IPS DF 6.9 (cell line): ENCODE data around the gene TRERF1.
"Not testable (repeated sequence)": the region's sequence is repeated elsewhere in the genome, so short reads cannot be mapped to it uniquely, and the experiment has no call there.

Experiments
- DNase-seq: peaks from one replicate; pipeline ENCODE4 v3.0.0-alpha.2; 2013; ENCODE audit warnings: low read depth, low spot score
- H3K27ac ChIP-seq: one replicate; pipeline ENCODE4 v1.5.1; 2013; ENCODE audit warnings: low read length, control low read depth
- H3K27me3 ChIP-seq: 2 replicates; pipeline ENCODE4 v1.6.1; 2013; ENCODE audit warnings: mild to moderate bottlenecking, low read length; ENCODE audit not compliant: control insufficient read depth, insufficient read depth
- H3K36me3 ChIP-seq: 2 replicates; pipeline ENCODE4 v1.6.1; 2013; ENCODE audit warnings: low read length; ENCODE audit not compliant: control insufficient read depth, insufficient read depth
- H3K4me1 ChIP-seq: 2 replicates; pipeline ENCODE4 v1.6.1; 2013; ENCODE audit warnings: low read length; ENCODE audit not compliant: control insufficient read depth, insufficient read depth
- H3K4me3 ChIP-seq: 2 replicates; pipeline ENCODE4 v1.5.1; 2013; ENCODE audit warnings: mild to moderate bottlenecking, low read length
- H3K9me3 ChIP-seq: 2 replicates; pipeline ENCODE4 v1.6.1; 2013; ENCODE audit warnings: low read length, inconsistent platforms; ENCODE audit not compliant: control insufficient read depth, insufficient read depth
- WGBS: extraction: QIAGEN DNeasy Blood & Tissue Kit; methylation state at CpG from one replicate; pipeline ENCODE4 v1.1.7; 2013; ENCODE audit warnings: mixed read lengths, missing lambda C conversion rate; ENCODE audit not compliant: insufficient read length, insufficient coverage; 5-methylcytosine and 5-hydroxymethylcytosine counted together

TRERF1 gene

DNA sequence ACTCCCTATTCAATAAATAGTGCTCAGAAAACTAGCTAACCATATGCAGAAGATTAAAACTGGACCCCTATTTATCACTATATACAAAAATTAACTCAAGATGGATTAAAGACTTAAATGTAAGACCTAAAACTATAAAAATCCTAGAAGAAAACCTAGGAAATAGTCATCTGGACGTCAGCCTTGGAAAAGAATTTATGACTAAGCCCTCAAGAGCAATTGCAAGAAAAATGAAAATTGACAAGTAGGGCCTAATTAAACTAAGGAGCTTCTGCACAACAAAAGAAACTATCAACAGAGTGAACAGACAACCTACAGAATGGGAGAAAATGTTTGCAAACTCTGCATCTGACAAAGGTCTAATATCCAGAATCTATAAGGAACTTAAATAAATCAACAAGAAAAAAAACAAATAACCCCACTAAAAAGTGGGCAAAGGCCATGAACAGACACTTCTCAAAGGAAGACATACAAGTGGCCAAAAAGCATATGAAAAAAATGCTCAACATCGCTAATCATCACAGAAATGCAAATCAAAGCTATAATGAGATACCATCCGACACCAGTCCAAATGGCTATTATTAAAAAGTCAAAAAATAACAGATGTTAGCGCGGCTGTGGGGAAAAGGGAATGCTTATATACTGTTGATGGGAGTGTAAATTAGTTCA, 126.9 kb downstream of the TRERF1 start:
- no CpG with 5 or more reads among the region's 5 CpGs for WGBS
- not testable (repeated sequence) for H3K27ac ChIP-seq

DNA sequence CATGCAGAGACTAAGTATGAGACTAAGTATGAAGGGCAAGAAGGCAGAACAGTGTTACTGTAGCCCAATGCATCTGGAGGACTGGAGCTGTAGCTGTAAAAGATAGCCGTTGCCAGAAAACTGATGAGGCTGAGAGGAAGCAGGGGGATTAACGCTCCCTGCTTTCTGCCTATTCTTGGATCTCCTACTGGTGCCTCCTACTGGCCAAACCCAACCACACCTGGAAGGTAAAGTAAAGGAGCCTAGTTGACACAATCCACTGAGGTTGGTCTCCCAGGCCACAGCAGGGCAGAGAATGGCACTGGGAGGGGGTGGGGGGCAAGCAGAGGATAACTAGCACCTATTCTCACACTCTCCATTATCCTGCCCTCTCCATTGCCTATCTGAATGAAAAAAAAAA, 129.1 kb downstream of the TRERF1 start:
- Histone ChIP-seq H3K9me3 (no peaks in the 10 kb centered on the region), H3K36me3 (no peaks in the 10 kb centered on the region), H3K27ac (no peak overlapping the region), H3K27me3 (no peaks in the 10 kb centered on the region), H3K4me1 (no peaks in the 10 kb centered on the region), H3K4me3 (no peak overlapping the region)
- peak; percentile 27 for DNase-seq
- WGBS = no CpG with 5 or more reads among the region's 2 CpGs

More for the DNA sequence above, 126.9 kb downstream of the TRERF1 start:
- not testable (repeated sequence) for H3K4me1 ChIP-seq, DNase-seq, H3K9me3 ChIP-seq, H3K36me3 ChIP-seq, H3K27me3 ChIP-seq, H3K4me3 ChIP-seq

DNA sequence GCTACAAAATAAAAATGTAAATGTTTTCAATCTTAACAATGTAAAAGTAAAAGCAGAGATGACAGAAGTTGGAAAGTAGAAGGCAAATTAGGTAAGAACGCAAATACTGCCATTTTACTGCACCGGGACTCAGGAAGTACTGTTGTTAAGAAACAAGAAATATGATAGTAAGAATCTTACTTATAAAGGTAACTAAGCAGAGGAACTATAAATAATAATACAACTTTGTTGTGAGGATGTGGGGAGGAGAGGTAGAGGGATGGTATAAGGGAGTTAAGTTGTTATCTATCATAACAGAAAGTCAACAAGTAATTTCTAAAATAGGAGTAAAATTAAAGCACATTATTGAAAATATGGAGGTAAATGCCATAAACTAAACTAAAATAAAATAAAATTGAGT, 129.8 kb downstream of the TRERF1 start:
- no CpG with 5 or more reads among the region's 2 CpGs for WGBS
- Histone ChIP-seq H3K4me1 (0 out of 2 replicates have a peak, but pooled peaks cover under 1% of the 10 kb centered on the region), H3K4me3 (no peak overlapping the region), H3K36me3 (no peaks in the 10 kb centered on the region), H3K27ac (no peak overlapping the region), H3K9me3 (no peaks in the 10 kb centered on the region), H3K27me3 (no peaks in the 10 kb centered on the region)
- no peak for DNase-seq

DNA sequence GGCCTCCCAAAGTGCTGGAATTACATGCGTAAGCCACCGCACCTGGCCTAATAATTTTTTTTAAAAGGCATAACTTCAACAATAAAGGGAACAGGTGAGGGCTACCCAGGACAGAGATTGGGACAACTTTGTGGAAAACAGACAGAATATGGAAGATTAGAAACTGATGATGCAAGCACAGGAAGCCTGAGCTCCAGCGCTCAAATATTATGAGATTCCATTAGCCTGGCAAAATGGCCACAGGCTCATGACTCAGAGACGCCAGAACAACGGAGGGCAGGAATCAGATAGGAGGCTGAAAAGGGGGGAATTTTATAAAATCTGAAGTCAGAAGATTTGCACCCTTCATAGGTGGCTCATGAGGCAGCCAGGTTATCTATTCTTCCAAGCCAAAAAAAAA, 131.0 kb downstream of the TRERF1 start:
- no peak overlapping the region for H3K4me3 ChIP-seq
- no peak overlapping the region for H3K27ac ChIP-seq
- H3K4me1 ChIP-seq = peaks cover 5% of the 10 kb centered on the region; the same call in 1 of the 2 replicates
- WGBS = no CpG with 5 or more reads among the region's 5 CpGs
- no peaks in the 10 kb centered on the region for H3K27me3 ChIP-seq
- no peaks in the 10 kb centered on the region for H3K9me3 ChIP-seq
- no peaks in the 10 kb centered on the region for H3K36me3 ChIP-seq
- no peak for DNase-seq

DNA sequence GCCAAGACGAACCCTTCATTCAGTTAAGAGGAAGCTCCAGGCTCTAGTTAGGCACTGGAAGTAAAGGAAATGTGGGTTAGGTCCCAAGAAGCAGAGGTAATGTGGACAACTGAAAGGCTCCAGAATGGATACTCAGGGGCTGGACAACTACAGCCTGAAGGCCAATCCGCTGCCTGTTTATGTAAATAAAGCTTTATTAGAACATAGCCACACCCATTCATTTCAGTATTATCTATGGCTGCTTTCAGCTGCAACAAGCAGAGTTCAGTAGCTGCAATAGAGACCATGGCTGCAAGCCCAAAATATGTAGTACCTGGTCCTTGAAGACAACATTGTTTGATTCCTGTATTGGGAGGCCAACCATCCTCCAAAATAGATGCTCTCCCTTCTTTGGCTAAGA, 133.2 kb downstream of the TRERF1 start:
- Histone ChIP-seq H3K36me3 (no peaks in the 10 kb centered on the region), H3K9me3 (no peaks in the 10 kb centered on the region), H3K27ac (no peak overlapping the region), H3K4me1 (peaks cover 8% of the 10 kb centered on the region), H3K27me3 (no peaks in the 10 kb centered on the region), H3K4me3 (no peak overlapping the region)
- no peak for DNase-seq
- no CpG with 5 or more reads among the region's 2 CpGs for WGBS

DNA sequence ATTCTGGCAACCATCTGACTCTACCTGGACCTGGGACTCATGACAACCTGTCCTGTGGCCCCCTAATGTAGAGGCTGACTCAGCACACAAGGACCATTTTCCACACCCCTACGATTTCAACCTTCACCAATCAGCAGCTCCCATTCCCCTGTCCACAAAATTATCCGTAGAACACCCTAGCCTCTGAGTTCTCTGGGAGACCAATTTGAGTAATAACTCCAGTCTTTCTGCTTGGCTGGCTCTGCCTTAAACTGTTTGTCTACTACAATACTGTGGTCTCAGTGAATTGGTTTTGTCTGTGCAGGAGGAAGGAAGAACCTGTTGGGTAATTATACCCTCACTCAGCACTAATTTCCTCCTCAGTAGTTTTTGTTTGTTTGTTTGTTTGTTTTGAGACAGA, 134.7 kb downstream of the TRERF1 start:
- WGBS = no CpG with 5 or more reads among the region's 2 CpGs
- DNase-seq = no peak
- Histone ChIP-seq H3K4me3 (no peak overlapping the region), H3K27ac (no peak overlapping the region), H3K27me3 (no peaks in the 10 kb centered on the region), H3K9me3 (no peaks in the 10 kb centered on the region), H3K4me1 (peaks cover 8% of the 10 kb centered on the region), H3K36me3 (no peaks in the 10 kb centered on the region)

DNA sequence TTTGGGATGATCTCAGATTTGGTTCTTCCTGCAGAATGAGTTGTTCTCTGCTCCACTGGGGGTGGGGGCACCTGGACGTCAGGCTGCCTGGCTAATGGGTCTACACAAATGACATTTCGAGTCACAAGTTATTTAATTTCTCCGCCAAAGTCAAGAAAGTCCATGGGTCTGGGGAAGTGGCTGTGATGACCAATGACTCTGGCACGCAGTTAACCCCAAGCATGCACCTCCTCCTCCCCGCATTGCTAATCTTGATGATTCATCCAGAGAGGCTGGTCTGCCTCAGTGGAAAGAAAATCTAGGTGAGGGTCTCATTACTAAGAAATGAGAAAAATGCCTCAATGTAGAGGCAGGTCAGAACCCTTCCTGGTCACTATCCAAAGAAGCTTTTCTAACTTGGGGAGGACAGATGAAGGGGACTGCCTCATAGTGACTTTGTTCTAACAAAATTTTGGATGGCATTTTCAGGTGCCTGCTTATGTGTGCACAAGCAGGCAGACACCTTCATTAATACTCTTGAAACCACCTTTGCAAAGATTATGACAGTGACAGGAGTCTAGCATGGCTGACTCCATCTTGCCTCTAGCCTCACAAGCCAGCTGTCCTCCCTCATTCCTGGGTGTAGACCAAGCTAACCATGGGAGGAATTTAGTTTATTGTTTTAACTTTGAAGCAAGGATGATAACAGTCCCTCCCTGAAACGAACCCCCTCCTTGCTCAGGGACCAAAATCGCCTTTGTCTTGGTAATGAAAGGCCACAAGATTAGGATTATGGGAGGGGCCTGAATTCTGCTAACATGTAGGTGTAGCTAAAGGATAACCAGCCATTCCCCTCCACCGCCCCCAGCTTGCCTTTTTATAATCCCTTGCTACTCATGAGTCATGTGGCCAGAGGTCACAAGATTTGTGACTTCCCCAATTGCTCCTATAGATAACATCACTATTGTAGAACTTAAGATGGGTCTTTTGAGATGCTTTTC, 135.4 kb downstream of the TRERF1 start:
- no CpG with 5 or more reads among the region's 8 CpGs for WGBS
- Histone ChIP-seq H3K36me3 (no peaks in the 10 kb centered on the region), H3K4me1 (peaks cover 8% of the 10 kb centered on the region), H3K9me3 (no peaks in the 10 kb centered on the region), H3K4me3 (no peak overlapping the region), H3K27ac (no peak overlapping the region), H3K27me3 (no peaks in the 10 kb centered on the region)
- no peak for DNase-seq

DNA sequence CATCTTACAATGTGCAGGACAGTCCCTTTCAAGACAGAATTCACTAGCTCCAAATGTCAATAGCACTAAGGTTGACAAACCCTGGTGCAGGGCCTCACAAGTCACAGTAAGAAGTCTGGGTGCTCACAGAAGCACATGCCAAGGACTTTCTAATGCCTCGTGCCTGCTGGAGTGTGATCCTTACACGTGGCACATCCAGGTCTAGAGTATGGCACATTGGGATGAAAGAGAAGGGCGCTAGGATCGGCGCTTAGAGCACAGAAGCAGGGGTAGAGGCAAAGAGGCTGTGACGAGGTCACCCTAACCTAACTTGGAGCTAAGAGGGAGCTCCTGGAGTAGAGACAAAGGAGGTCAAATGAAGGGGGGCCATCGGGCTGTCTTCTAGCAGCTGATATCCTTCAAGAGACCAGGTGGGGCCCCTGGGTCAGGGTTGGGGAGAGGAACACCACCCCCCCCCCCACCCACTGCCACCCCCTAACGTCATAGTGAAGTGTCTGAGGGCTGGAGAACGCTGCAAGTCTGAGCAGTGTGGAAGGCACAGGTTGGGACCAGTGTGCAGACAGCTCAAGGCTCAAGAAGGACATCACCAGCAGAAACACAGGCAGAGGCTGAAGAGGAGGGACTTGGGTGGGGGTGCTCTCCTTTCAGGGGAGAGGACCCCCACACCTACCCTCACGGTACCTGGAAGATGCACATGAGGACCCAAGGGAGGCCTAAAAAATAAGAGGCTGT, 136.3 kb downstream of the TRERF1 start:
- WGBS = no CpG with 5 or more reads among the region's 10 CpGs

DNA sequence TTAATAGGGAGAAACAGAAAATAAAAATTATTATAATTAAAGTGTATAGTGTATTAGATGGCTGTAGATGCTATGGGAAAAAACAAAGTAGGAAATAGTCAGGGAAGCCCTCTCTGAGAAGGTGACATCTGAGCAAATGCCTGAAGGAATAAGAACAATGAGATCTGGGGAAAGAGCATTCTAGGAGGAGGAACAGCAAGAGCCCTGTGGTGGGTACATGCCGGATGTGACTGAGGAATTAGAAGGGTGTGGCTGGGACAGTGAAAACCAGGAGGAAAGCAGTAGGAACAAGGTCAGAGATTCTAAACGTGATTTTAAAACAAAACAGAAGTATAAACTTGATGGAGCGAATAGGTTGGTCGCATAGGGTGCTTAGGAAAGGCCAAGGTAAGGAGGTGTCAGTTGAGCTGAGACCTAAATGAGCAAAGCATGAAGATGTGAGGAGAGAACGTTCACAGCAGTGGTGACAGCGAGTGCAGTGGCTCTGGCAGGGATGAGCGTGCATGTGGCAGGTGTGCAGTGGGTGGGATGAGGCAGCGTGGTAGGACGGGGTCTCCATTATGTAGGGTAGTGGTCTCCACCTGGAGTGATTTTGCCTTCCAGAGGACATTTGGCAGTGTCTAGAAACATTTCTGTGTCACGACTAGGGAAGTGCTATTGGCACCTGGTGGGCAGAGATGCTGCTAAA, 137.0 kb downstream of the TRERF1 start:
- no peak for DNase-seq
- H3K4me3 ChIP-seq = no peak overlapping the region
- H3K36me3 ChIP-seq = no peaks in the 10 kb centered on the region
- H3K27me3 ChIP-seq = no peaks in the 10 kb centered on the region
- no peaks in the 10 kb centered on the region for H3K9me3 ChIP-seq
- no CpG with 5 or more reads among the region's 10 CpGs for WGBS
- H3K27ac ChIP-seq = no peak overlapping the region
- H3K4me1 ChIP-seq = peaks cover 8% of the 10 kb centered on the region

More for the DNA sequence above, 136.3 kb downstream of the TRERF1 start:
- no peaks in the 10 kb centered on the region for H3K27me3 ChIP-seq
- no peak for DNase-seq
- H3K4me1 ChIP-seq = peaks cover 8% of the 10 kb centered on the region
- no peak overlapping the region for H3K27ac ChIP-seq
- H3K9me3 ChIP-seq = no peaks in the 10 kb centered on the region
- no peak overlapping the region for H3K4me3 ChIP-seq
- no peaks in the 10 kb centered on the region for H3K36me3 ChIP-seq
